HG03095 (cell line): Measurements from ENCODE around the gene TJP2.
"Not testable (repeated sequence)": the region's sequence is repeated elsewhere in the genome, so short reads cannot be mapped to it uniquely, and the experiment has no call there.

Experiments used
- ATAC-seq: cut with Tn5 transposase; IDR thresholded peaks from one replicate; pipeline ENCODE4 v1.9.1; 2021; ENCODE audit warnings: moderate library complexity; ENCODE audit not compliant: unreplicated experiment

Gene TJP2

DNA sequence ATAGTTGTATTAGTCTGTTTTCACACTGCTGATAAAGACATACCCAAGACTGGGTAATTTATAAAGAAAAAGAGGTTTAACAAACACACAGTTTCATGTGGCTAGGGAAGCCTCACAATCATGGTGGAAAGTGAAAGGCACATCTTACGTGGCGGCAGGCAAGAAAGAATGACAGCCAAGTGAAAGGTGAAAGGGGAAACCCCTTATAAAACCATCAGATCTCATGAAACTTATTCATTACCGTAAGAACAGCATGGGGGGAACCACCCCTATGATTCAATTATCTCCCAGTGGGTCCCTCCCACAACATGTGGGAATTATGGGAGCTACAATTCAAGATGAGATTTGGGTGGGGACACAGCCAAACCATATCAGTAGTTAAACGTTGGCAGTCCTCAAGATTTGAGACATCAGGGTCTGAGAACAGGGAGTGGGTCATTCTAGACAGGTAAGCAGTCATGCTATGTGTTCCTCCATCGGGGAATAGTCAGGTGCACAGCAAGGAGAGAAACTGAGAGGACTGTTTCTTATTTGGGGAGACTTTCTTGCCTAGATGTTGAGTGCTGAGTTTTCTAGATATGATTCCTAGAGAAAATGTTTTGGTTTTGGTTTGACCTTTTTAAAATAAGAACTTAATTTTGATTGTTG, 105.1 kb downstream of the TJP2 start:
- ATAC-seq, result peak; percentile 79

DNA sequence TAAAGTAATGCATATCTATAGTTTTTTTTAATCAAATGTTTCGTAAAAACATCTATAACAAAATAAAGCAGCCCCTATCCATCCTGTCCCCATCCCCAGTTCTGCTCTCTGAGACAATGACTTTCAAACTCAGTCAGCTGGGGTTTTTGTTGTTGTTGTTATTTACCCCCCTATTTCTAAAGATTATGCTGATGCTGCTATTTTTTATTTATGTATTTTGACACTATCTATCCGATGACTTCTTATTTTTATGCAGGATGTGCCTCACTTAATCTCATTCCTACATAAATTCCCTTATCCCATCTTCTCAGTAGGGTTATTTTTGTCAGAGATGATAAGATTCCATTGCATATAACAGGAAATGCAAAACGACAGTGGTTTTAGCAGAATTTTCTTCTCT, 105.7 kb downstream of the TJP2 start:
- ATAC-seq, result no peak

DNA sequence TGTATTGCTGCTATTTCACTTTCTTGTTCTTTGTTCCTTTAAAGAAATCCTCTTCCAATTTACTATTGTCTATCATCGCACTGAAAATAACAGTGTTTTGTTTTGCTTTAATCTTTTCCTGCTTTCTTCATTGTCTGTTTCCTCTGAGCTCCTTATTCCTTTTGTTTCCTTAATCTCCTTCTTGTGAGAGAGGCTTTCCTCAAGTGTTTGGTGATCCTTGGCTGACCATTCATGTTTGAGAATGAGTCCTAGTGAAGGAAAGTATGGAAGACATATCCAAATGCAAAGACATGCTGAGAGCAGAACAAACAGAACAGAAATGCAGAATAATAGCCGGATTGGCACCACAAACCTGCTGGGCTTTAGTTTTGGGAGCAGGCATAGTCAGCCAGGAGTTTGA, 108.9 kb downstream of the TJP2 start:
- no peak for ATAC-seq

DNA sequence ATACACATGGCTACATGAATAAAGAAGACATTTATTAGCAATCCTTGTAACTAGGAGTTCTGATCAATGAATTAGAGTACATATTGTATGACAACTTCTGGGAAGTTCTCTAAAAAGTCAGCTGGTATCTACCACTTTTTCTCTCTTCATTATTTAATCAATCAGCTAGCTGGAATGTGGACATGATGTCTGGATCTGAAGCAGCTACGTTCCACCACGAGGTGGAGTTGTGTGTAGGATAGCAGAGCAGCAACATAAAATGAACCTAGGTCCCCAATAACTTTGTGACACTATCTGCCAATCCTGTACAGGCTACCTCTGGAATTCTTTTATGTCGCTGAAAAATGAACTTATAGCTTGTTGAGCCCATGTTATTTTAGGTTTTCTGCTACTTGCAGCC, 118.0 kb downstream of the TJP2 start:
- ATAC-seq, result no peak

DNA sequence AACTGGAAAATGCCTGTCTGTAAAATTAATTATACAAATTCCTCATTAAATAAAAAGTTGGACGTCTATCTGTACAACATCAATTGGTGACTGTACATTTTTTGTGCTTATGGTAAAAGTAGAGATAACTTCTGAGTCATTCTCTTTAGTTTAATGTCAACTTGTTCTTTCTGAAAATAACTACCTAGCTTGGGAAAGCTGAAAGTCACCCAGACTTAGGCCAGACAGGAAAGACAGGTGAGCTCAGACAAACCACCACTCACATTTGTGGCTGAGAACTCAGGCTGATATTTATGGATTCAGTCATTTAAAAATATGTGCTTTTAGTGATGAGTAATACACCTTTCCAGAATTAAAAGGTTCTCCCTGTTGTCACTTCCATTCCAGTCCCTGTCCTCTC, 119.1 kb downstream of the TJP2 start:
- no peak for ATAC-seq

DNA sequence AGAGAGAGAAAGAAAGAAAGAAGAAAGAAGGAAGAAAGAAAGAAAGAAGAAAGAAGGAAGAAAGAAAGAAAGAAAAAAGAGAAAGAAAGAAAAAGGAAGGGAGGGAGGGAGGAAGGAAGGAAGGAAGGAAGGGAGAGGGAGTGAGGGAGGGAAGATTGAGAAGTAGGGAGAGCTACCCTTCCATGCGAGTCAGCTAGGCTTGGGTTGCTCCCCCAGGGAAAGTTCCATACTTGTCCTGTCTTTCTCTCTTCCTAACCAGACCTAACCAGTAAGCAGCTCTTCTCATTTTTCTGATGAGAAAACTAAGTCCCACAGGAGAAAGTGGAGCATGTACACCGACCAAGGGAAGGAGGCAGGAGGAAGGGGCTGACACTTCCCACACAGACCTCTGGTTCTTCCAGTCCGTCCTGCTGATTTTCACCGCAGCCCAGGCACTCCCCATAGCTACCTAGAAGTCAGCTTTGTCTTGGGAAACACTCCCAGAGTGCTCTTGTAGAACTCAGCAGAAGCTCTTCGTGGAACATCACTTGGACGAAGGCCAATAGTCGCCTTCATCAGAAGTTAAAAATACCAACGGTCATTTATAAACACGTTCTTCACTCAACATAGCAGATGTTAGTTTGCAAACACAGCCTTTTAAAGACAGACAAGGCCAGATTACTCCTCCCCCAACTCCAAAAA, 121.9 kb downstream of the TJP2 start:
- ATAC-seq, result no peak

DNA sequence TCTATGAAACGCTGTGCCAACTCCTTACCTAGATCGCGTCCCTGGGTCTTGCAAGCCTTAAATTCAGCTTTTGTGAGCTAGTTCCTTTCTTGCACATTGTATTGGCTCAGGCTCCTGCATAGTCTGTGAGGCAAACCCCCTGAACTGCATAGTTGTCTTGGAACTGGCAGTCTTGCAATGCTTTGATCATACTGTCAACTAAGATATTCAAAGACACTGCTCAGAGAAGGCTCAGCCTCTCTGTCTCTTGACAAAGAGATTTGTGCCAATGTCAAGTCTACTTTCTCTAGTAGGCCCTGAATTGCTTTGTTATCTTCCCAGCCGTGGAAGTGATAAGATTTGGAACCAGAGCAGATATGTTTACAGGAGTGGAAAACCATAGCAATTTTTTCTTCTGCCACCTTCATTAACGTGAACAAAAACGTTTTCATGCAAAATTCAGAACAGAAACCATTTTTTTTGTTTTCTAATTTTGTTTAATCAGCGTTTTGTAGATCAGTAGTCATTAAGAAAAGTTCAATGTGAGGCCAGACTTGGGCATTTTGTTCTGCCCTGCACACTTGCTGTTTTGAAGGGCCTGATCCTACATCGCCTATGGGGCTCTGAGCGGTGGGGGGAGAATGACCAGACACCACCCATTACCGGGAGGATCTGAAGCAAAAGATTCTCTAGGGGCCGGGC, 123.4 kb downstream of the TJP2 start:
- no peak for ATAC-seq

DNA sequence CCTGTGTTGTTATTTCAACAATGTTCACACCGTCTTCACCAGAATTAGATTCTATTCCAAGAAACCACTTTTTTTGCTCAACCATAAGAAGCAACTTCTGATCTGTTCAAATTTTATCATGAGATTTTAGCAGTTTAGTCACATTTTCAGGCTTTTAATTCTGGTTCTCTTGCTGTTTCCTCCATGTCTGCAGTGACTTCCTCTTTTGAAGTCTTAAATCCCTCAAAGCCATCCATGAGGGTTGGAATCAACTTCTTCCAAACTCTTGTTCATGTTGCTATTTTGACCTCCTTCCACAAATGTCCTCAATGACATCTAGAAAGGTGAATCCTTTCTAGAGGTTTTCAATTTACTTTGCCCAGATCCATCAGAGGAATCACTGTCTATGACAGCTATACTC, 125.2 kb downstream of the TJP2 start:
- ATAC-seq, result no peak

DNA sequence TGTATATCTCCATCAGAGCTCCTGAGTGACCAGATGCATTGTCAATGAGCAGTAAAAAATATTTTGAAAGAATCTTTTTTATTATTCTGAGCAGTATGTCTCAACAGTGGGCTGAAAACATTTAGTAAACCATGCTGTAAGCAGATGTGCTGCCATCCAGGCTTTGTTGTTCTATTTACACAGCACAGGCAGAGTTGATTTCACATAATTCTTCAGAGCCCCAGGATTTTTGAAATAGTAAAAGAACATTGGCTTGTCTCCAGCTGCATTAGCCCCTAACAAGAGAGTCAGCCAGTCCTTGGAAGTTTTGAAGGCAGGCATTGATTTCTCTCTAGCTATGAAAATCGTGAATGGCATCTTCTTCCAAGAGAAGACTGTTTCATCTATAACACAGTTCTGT, 125.7 kb downstream of the TJP2 start:
- no peak for ATAC-seq

DNA sequence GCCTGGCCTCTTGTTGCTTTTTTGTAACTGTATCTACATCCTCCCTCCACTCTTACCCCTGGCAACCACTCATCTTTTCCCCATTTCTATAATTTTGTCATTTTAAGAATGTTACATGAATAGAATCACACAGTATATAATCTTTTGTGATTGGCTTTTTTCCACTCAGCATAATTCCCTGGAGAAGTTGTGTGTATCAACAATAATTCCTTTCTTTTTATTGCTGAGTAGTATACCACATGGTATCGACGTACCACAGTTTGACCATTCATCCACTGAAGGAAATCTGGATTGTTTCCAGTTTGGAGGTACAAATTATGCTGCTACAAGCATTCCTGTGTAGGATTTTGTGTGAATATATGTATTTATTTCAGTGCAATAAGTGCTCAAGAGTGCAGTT, 129.3 kb downstream of the TJP2 start:
- no peak for ATAC-seq

DNA sequence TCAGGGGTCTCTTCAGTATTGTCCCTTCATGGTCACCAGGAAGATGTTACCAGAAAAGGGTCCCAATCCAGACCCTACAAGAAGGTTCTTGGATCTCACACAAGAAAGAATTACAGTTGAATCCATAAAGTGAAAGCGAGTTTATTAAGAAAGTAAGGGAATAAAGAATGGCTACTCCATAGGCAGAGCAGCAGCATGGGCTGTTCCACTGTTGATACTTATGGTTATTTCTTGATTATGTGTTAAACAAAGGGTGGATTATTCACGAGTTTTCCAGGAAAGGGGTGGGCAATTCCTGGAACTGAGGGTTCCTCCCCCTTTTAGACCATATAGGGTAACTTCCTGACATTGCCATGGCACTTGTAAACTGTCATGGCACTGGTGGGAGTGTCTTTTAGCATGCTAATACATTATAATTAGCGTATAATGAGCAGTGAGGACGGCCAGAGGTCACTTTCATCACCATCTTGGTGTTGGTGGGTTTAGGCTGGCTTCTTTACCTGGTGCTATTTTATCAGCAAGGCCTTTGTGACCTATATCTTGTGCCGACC, 132.9 kb downstream of the TJP2 start:
- ATAC-seq, result not testable (repeated sequence)

DNA sequence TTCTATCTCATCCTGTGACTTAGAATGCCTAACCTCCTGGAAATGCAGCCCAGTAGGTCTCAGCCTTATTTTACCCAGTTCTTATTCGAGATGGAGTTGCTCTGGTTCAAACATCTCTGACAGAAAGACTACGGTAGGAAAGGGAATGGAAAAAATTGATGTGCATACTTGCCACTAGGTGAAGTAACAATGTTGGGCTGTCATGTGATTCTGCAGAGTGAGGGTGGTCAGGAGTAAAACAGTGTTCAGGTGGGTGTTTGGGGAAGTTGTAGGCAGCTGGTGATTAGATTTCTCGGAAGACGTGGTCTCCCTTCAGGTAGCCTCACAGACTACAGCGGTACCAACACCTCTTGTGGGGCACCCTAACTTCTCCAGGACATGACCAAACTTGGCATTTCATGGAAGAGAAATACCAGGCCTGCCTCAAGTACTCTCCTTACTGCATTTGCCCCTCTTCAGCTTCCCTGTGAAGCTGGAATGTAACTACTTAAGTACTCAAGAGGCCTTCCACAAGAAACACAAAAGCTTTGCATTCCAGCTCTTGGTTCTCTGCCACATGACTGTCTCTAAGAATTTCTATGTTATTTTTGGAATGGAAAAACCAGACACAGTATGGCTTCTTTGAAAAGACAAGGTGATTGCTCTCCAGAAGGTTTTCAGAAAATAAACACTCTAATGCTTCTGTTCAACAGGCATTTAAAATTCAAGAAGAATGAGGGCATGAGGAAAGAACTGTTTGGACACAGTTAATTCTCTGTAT, 133.5 kb downstream of the TJP2 start:
- no peak for ATAC-seq

DNA sequence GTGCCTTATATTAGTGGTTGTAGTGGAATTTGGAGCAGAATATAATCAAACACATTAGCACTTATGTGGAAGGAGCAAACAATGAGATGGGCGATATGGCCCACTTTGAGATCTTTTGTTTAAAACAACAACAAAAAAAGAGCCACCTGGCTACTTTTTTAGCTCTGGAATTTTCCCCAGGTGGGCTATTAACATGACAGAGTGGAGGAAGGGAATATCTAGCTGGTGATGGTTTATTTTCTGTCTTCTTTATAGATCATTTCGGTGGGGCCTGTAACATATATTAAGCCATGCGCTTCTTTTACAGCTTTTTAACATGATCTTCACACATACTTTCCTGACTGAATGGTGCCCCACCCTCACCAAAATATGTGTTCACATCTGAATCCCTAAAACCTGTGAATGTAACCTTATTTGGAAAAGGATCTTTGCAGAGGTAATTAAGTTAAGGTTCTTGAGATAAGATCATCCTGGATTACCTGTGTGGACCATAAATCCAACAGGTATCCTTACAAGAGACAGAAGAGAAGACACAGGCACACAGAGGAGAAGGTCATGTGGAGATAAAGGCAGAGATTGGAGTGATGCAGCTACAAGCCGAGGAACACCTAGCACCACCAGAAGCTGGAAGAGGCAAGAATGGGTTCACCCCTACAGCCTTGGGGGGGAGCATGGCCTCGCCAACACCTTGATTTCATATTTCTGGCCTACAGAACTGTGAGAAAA, 134.3 kb downstream of the TJP2 start:
- no peak for ATAC-seq

DNA sequence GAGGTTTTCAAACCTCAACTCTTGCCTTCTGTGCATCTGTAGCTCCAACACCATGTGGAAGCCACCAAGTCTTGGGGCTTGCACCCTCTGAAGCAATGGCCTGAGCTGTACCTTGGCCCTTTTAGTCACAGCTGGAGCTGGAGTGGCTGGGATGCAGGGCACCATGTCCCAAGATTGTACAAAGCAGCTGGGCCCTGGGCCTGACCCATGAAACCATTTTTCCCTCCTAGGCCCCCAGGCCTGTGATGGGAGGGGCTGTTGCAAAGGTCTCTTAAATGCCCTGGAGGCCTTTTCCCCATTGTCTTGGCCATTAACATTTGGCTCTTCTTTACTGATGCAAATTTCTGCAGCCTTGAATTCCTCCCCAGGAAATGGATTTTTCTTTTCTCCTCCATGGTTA, 139.1 kb downstream of the TJP2 start:
- no peak for ATAC-seq

DNA sequence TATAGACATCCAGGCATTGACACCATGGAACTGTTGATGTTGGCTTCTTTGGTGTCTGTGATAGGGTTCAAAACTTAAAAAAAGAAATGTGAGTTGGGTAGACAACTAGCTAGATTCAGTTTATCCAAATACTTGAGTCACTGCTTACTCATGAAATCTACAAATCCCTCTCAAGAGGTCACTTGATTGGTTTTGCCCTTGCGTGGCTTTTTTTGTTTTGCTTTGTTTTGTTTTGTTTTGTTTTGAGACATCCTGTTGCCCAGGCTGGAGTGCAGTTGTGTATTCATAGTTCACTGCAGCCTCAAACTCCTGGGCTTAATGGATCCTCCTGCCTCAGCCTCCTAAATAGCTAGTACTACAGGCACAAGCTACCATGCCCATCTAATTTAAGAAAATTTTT, 140.5 kb downstream of the TJP2 start:
- ATAC-seq, result no peak

DNA sequence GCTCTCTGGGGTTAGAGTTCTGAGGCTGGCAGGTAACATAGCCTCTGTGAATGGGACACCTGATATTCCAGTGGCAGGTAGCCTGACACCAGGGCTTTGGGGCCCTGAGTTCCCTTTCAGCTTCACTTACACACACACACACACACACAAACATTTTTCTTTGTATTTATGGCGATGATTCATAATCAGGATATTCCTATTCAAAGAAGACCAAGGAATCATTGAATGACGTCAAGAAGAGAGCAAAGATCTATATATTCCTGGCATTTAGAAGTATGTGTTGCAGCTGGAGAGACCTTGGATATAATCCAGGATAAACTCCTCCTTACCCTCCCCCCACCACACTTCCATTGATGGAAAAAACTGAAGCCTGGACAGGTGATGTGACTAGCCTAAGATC, 143.0 kb downstream of the TJP2 start:
- no peak for ATAC-seq

DNA sequence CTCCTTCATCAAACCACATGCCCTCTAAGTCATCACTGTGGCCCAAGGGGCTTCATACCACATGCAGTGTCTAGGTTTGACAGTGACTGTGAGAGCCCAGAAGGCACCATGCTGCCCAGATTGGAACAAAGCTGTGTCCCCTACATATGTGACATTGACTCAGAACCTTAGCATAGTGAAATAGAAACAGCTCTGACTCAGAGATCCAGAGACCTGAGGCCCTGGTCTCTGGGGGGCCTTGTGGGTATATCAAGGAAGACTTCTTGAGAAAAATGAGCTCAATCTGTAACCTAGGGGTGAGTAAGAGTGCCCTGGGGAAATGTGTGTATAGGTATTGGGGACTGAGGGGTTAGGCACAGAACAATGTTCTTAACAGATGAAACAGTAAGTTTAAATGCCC, 143.8 kb downstream of the TJP2 start:
- ATAC-seq, result peak; percentile 94

DNA sequence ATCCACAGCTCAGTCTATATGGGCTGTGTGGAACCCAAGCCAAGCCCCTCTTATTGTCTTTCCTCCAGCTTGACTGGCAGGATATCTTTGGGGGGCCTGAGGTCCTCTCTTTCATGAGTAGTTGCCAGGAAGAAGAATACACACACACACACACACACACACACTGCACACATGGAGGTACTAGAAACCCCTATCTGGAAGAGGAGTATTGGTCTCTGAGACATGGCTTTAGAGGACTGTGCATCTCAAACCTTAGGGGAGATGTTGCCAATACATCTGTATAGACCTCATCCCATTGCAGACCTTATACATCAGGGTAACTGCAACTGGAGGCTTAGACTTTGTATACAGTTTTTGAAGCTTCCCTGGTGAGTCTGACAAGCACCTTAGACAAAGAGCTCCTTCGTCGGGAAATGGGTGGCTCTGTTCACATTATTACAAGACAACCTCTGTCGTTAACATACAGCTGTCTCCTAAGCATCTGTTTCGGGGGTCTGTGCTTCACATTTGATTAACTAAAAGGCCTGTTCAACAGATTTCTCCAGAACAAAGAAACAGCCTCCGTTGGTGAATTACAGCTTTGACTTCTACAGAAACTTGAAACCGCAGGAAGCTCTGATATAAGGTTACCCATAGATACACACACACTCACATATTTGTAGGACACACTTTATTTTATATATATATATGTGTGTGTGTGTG, 145.4 kb downstream of the TJP2 start:
- ATAC-seq, result no peak

DNA sequence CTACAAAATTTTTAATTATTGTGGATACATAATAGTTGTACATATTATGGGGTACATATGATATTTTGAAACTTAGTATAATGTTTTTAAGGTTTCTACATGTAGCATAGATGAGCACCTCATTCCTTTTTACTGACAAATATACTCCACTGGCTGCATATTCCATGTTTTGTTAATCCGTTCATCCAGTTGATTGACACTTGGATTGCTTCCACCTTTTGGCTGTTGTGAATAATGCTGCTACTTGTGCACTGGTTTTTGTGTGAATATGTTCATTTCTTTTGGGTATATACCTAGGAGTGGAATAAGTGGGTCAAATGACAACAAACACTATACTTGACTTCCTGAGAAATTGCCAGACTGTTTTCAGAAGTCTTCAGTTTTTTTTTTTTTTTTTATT, 148.2 kb downstream of the TJP2 start:
- ATAC-seq, result no peak

DNA sequence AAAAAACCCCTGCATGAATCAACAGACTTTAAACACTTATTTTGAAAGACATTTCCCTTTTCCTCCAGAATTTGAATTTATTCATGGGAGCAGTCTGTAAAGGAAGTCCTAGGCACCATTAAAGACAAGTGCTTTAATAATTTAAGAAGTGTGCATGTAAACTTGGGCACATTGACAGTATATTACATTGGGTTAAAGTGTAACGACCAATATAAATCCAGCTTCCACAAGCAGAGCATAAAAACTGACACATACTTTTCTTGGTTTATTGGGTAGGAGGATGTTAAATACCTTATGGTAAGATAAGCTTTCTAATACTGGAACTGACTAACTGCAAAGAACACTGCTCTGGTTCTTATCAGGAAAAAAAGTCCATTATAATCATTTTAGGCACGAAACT, 149.8 kb downstream of the TJP2 start:
- no peak for ATAC-seq
